MM.1S (cell line): Measurements from ENCODE around the gene CNOT6.

Source experiments
- DNase-seq: peaks from one replicate; pipeline ENCODE4 v3.0.0-alpha.2; 2015
- H2AFZ ChIP-seq: fragments of 300-600 bp; sonication (generic); 2 replicates; pipeline ENCODE4 v1.6.0; 2016; ENCODE audit warnings: antibody characterized with exemption, low read length
- H3F3A ChIP-seq: fragments of 300-600 bp; sonication (generic); 2 replicates; pipeline ENCODE4 v1.6.1; 2016; ENCODE audit warnings: mild to moderate bottlenecking, antibody characterized with exemption, low read length, moderate library complexity, mixed read lengths; ENCODE audit not compliant: insufficient read depth
- H3K27ac ChIP-seq: fragments of 300-600 bp; sonication (generic); 2 replicates; pipeline ENCODE4 v1.5.1; 2016; ENCODE audit warnings: mild to moderate bottlenecking, low read length
- H3K27me3 ChIP-seq: fragments of 300-600 bp; sonication (generic); replicated peaks from 2 replicates; pipeline ENCODE4 v1.6.0; 2016; ENCODE audit warnings: low read length; ENCODE audit not compliant: insufficient read depth
- H3K36me3 ChIP-seq: fragments of 300-600 bp; sonication (generic); replicated peaks from 2 replicates; pipeline ENCODE4 v1.6.1; 2016; ENCODE audit warnings: mild to moderate bottlenecking, low read length, mixed read lengths; ENCODE audit not compliant: insufficient read depth
- H3K4me1 ChIP-seq: fragments of 300-600 bp; sonication (generic); 2 replicates; pipeline ENCODE4 v1.6.1; 2016; ENCODE audit warnings: low read length, mixed read lengths
- H3K4me2 ChIP-seq: fragments of 300-600 bp; sonication (generic); 2 replicates; pipeline ENCODE4 v1.6.0; 2016; ENCODE audit warnings: low read depth, low read length
- H3K4me3 ChIP-seq: fragments of 300-600 bp; sonication (generic); 2 replicates; pipeline ENCODE4 v1.5.1; 2016; ENCODE audit warnings: low read length, mixed read lengths
- H3K79me2 ChIP-seq: fragments of 300-600 bp; sonication (generic); 2 replicates; pipeline ENCODE4 v1.6.1; 2016; ENCODE audit warnings: mixed run types, low read length, mixed read lengths
- H3K9ac ChIP-seq: fragments of 300-600 bp; sonication (generic); 2 replicates; pipeline ENCODE4 v1.6.1; 2016; ENCODE audit warnings: low read length, mixed read lengths
- H3K9me2 ChIP-seq: fragments of 300-600 bp; sonication (generic); replicated peaks from 2 replicates; pipeline ENCODE4 v1.6.1; 2016; ENCODE audit warnings: mild to moderate bottlenecking, low read length, mixed read lengths; ENCODE audit not compliant: insufficient read depth
- H3K9me3 ChIP-seq: fragments of 300-600 bp; sonication (generic); replicated peaks from 2 replicates; pipeline ENCODE4 v1.6.1; 2016; ENCODE audit warnings: mild to moderate bottlenecking, low read length, mixed read lengths; ENCODE audit not compliant: insufficient read depth
- H4K20me1 ChIP-seq: fragments of 300-600 bp; sonication (generic); 2 replicates; pipeline ENCODE4 v1.6.1; 2016; ENCODE audit warnings: mild to moderate bottlenecking, low read length, moderate library complexity, mixed read lengths; ENCODE audit not compliant: insufficient read depth
- EZH2 ChIP-seq: fragments of 300-600 bp; sonication (generic); optimal IDR thresholded peaks from 2 replicates; pipeline ENCODE3; 2017; ENCODE audit warnings: low read depth, mild to moderate bottlenecking, antibody characterized with exemption, low read length, mixed read lengths
- EZH2phosphoT487 ChIP-seq: fragments of 300-600 bp; sonication (generic); IDR thresholded peaks from 2 replicates; pipeline ENCODE4 v1.6.1; 2018; ENCODE audit warnings: antibody characterized with exemption, low read length
- TF ChIP-seq, protein P1 (sequence below): fragments of 300-600 bp; sonication (generic); IDR thresholded peaks from 2 replicates; pipeline ENCODE4 v1.5.1; 2016; ENCODE audit warnings: antibody characterized with exemption, low read length, mixed read lengths

CNOT6 gene

DNA sequence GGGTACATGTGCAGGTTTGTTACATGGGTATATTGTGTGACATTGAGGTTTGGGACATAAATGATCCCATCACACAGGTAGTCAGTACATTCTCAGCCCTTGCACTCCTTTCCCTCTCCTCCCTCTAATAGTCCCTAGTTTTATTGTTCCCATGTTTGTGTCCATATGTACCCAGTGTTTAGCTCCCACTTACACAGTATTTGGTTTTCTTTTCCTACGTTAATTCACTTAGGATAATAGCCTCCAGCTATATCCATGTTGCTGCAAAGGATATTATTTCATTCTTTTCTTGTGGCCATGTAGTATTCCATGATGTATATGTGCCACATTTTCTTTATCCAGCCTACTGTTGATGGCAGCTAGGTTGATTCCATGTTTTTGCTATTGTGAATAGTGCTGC lies 27.4 kb downstream of the CNOT6 start:
- DNase-seq, result no peak
- H3K4me1 ChIP-seq, result no peaks in the 10 kb centered on the region
- H4K20me1 ChIP-seq, result peaks cover 14% of the 10 kb centered on the region; the same call in 1 of the 2 replicates
- no peaks in the 10 kb centered on the region for H3K36me3 ChIP-seq
- H3K9ac ChIP-seq, result no peak overlapping the region
- H3K27ac ChIP-seq, result no peak overlapping the region
- peaks cover 98% of the 10 kb centered on the region for H3K79me2 ChIP-seq
- H2AFZ ChIP-seq, result no peak overlapping the region
- no peaks in the 10 kb centered on the region for H3F3A ChIP-seq
- no peaks in the 10 kb centered on the region for H3K27me3 ChIP-seq
- H3K4me2 ChIP-seq, result no peak overlapping the region
- no peaks in the 10 kb centered on the region for H3K9me2 ChIP-seq
- no peak overlapping the region for H3K4me3 ChIP-seq
- H3K9me3 ChIP-seq, result no peaks in the 10 kb centered on the region
- no peak for TF ChIP-seq EZH2phosphoT487
- TF ChIP-seq, protein P1, sequence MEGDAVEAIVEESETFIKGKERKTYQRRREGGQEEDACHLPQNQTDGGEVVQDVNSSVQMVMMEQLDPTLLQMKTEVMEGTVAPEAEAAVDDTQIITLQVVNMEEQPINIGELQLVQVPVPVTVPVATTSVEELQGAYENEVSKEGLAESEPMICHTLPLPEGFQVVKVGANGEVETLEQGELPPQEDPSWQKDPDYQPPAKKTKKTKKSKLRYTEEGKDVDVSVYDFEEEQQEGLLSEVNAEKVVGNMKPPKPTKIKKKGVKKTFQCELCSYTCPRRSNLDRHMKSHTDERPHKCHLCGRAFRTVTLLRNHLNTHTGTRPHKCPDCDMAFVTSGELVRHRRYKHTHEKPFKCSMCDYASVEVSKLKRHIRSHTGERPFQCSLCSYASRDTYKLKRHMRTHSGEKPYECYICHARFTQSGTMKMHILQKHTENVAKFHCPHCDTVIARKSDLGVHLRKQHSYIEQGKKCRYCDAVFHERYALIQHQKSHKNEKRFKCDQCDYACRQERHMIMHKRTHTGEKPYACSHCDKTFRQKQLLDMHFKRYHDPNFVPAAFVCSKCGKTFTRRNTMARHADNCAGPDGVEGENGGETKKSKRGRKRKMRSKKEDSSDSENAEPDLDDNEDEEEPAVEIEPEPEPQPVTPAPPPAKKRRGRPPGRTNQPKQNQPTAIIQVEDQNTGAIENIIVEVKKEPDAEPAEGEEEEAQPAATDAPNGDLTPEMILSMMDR, result no peak
- TF ChIP-seq EZH2, result no peak

DNA sequence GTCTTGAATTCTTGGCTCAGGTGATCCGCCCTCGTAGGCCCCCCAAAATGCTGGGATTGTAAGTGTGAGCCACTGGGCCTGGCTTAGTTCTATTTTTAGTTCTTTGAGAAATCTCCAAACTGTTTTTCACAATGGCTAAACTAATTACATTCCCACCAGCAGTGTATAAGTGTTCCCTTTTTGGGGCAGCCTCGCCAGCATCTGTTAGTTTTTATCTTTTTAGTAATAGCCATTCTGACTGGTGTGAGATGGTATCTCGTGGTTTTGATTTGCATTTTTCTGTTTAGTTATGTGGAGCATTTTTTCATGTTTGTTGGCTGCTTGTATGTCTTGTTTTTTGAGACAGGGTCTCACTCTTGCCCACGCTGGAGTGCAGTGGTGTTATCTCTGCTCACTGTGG lies 28.2 kb downstream of the CNOT6 start:
- Histone ChIP-seq H3K9me2 (no peaks in the 10 kb centered on the region), H3F3A (no peaks in the 10 kb centered on the region), H3K79me2 (peaks cover 98% of the 10 kb centered on the region), H3K4me1 (no peaks in the 10 kb centered on the region), H3K27ac (no peak overlapping the region), H4K20me1 (peaks cover 14% of the 10 kb centered on the region), H3K9ac (no peak overlapping the region), H3K9me3 (no peaks in the 10 kb centered on the region), H3K4me3 (no peak overlapping the region), H2AFZ (no peak overlapping the region), H3K4me2 (no peak overlapping the region), H3K27me3 (no peaks in the 10 kb centered on the region), H3K36me3 (no peaks in the 10 kb centered on the region)
- TF ChIP-seq EZH2phosphoT487 (no peak), EZH2 (no peak)
- TF ChIP-seq, protein P1, result no peak
- DNase-seq, result no peak

DNA sequence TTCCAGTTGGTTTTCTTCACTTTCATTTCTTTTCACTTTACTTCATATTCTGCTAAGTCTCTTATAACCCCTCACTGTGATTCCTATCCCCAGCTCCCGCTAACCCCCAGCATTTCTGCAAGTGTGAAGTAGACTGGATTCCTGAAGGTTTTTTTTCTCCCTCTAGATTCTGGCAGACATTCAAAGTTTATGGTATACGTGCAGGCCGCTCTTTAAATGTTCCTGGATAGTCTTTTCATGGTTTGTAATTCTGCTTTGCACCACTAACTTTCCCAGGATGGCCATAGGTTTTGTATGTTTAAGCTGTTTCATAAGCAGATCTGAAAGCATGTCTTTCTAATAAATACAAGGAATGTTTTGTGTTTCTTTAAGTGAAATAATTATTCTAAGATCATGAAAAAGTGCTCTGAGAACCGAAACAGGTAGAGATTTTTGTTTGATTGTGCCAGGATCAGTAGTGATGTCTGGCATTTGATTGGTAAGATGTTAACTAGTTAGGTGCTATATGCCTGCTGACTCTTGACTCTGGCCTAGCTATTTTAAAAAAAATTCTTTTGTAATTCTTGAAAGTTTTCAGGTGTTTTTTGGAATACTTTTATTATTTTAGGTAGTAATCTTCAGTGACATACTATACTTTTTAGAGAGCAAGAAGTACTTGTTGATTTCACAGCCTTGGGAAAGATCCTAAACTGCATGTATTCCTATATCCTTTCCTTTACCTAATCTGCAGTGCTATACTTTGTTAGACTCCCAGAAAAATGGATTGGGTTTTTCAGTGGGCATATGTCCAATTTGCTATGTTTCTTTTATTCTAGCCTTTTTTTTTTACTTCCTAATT lies 29.7 kb downstream of the CNOT6 start:
- H3K27ac ChIP-seq, result no peak overlapping the region
- H3F3A ChIP-seq, result no peaks in the 10 kb centered on the region
- H3K79me2 ChIP-seq, result peaks cover 95% of the 10 kb centered on the region
- peaks cover 14% of the 10 kb centered on the region for H4K20me1 ChIP-seq
- no peak overlapping the region for H3K4me3 ChIP-seq
- H3K27me3 ChIP-seq, result no peaks in the 10 kb centered on the region
- no peak overlapping the region for H3K9ac ChIP-seq
- no peaks in the 10 kb centered on the region for H3K36me3 ChIP-seq
- TF ChIP-seq EZH2phosphoT487 (no peak), EZH2 (no peak)
- TF ChIP-seq, protein P1, result no peak
- no peak for DNase-seq
- no peaks in the 10 kb centered on the region for H3K9me3 ChIP-seq
- H3K4me1 ChIP-seq, result no peaks in the 10 kb centered on the region
- no peak overlapping the region for H2AFZ ChIP-seq
- H3K4me2 ChIP-seq, result no peak overlapping the region
- H3K9me2 ChIP-seq, result no peaks in the 10 kb centered on the region
